Measurements from ENCODE around the gene SPEG. TPM values are rescaled to one million over a fixed set of nuclear protein-coding genes. Genes with fewer than 3 reads are reported as not detected.

The SPEG gene
- total RNA-seq, 1 donor from 2014 or later, result 71.2 TPM

- Mint-ChIP-seq H3K4me1 (ENCODE audit: low read depth, unreplicated experiment) (peaks cover 24% of the 10 kb centered on the region), H3K27ac (ENCODE audit: unreplicated experiment) (no peak overlapping the region), H3K27me3 (ENCODE audit: low read depth, unreplicated experiment) (no peaks in the 10 kb centered on the region), H3K9me3 (ENCODE audit: unreplicated experiment) (no peaks in the 10 kb centered on the region), H3K4me3 (ENCODE audit: unreplicated experiment) (peak overlapping the region; percentile 40), H3K36me3 (ENCODE audit: low read depth, unreplicated experiment) (peaks cover 24% of the 10 kb centered on the region)
- no peaks in the 10 kb centered on the region for H4K20me1 ChIP-seq (ENCODE audit: insufficient read depth, low read length)
- no peak overlapping the region for H3K4me3 ChIP-seq (ENCODE audit: insufficient read depth, low read depth, low read length)
- DNase-seq (ENCODE audit: low read depth), result peak; percentile 29
- H3K9me3 ChIP-seq (ENCODE audit: insufficient read depth, low read depth, low read length), result no peaks in the 10 kb centered on the region
- TF ChIP-seq EZH2 (IDR thresholded peaks at IDR 0.05; ENCODE audit: insufficient read depth, low read length) (no peak), CTCF (IDR thresholded peaks at IDR 0.05; ENCODE audit: insufficient read depth, low read depth, low read length) (no peak)
- H3K4me2 ChIP-seq (ENCODE audit: low read length), result peak overlapping the region; percentile 76
- peaks cover 10% of the 10 kb centered on the region for H3K79me2 ChIP-seq (ENCODE audit: insufficient read depth, low read length)
- H3K36me3 ChIP-seq (ENCODE audit: insufficient read depth, low read length), result peaks cover 5% of the 10 kb centered on the region
- no peak for FAIRE-seq
- H3K4me1 ChIP-seq (ENCODE audit: insufficient read depth, low read length), result peaks cover 30% of the 10 kb centered on the region
- H3K27ac ChIP-seq (ENCODE audit: low read depth, low read length), result no peak overlapping the region
- no peaks in the 10 kb centered on the region for H3K27me3 ChIP-seq (ENCODE audit: insufficient read depth, low read length)
- no peak overlapping the region for H2AFZ ChIP-seq (ENCODE audit: low read depth, low read length)
- peak overlapping the region; percentile 54 for H3K9ac ChIP-seq (ENCODE audit: low read length)
Observed at GRCh38 chr2:219461047-219461514, 26.4 kb downstream of the SPEG start.

GRCh38 chr2:219461669-219462068 is 27.0 kb downstream of the SPEG start:
- Mint-ChIP-seq H3K4me3 (ENCODE audit: unreplicated experiment) (no peak overlapping the region), H3K36me3 (ENCODE audit: low read depth, unreplicated experiment) (peaks cover 22% of the 10 kb centered on the region), H3K27me3 (ENCODE audit: low read depth, unreplicated experiment) (no peaks in the 10 kb centered on the region), H3K27ac (ENCODE audit: unreplicated experiment) (no peak overlapping the region), H3K4me1 (ENCODE audit: low read depth, unreplicated experiment) (peaks cover 25% of the 10 kb centered on the region), H3K9me3 (ENCODE audit: unreplicated experiment) (no peaks in the 10 kb centered on the region)
- no peak for DNase-seq (ENCODE audit: low read depth)
- Histone ChIP-seq H3K4me2 (ENCODE audit: low read length) (peak overlapping the region; percentile 76), H3K27ac (ENCODE audit: low read depth, low read length) (no peak overlapping the region), H2AFZ (ENCODE audit: low read depth, low read length) (no peak overlapping the region), H3K36me3 (ENCODE audit: insufficient read depth, low read length) (peaks cover 6% of the 10 kb centered on the region), H3K9ac (ENCODE audit: low read length) (peak overlapping the region; percentile 54), H3K27me3 (ENCODE audit: insufficient read depth, low read length) (no peaks in the 10 kb centered on the region), H4K20me1 (ENCODE audit: insufficient read depth, low read length) (no peaks in the 10 kb centered on the region), H3K79me2 (ENCODE audit: insufficient read depth, low read length) (peaks cover 10% of the 10 kb centered on the region), H3K9me3 (ENCODE audit: insufficient read depth, low read depth, low read length) (no peaks in the 10 kb centered on the region), H3K4me1 (ENCODE audit: insufficient read depth, low read length) (peaks cover 30% of the 10 kb centered on the region), H3K4me3 (ENCODE audit: insufficient read depth, low read depth, low read length) (no peak overlapping the region)
- no peak for TF ChIP-seq EZH2 (IDR thresholded peaks at IDR 0.05; ENCODE audit: insufficient read depth, low read length)
- no peak for TF ChIP-seq CTCF (IDR thresholded peaks at IDR 0.05; ENCODE audit: insufficient read depth, low read depth, low read length)
- FAIRE-seq, result no peak

- no peaks in the 10 kb centered on the region for H4K20me1 ChIP-seq (ENCODE audit: insufficient read depth, low read length)
- H3K4me2 ChIP-seq (ENCODE audit: low read length), result no peak overlapping the region
- H3K4me3 ChIP-seq (ENCODE audit: insufficient read depth, low read depth, low read length), result no peak overlapping the region
- H3K4me1 ChIP-seq (ENCODE audit: insufficient read depth, low read length), result peaks cover 30% of the 10 kb centered on the region
- no peaks in the 10 kb centered on the region for H3K27me3 ChIP-seq (ENCODE audit: insufficient read depth, low read length)
- peaks cover 28% of the 10 kb centered on the region for H3K4me1 Mint-ChIP-seq (ENCODE audit: low read depth, unreplicated experiment)
- no peak overlapping the region for H3K27ac ChIP-seq (ENCODE audit: low read depth, low read length)
- no peak overlapping the region for H3K27ac Mint-ChIP-seq (ENCODE audit: unreplicated experiment)
- peaks cover 22% of the 10 kb centered on the region for H3K36me3 Mint-ChIP-seq (ENCODE audit: low read depth, unreplicated experiment)
- peaks cover 8% of the 10 kb centered on the region for H3K36me3 ChIP-seq (ENCODE audit: insufficient read depth, low read length)
- no peak overlapping the region for H3K4me3 Mint-ChIP-seq (ENCODE audit: unreplicated experiment)
- DNase-seq (ENCODE audit: low read depth) (no peak), FAIRE-seq (no peak)
- H3K9me3 ChIP-seq (ENCODE audit: insufficient read depth, low read depth, low read length), result no peaks in the 10 kb centered on the region
- TF ChIP-seq CTCF (IDR thresholded peaks at IDR 0.05; ENCODE audit: insufficient read depth, low read depth, low read length) (no peak), EZH2 (IDR thresholded peaks at IDR 0.05; ENCODE audit: insufficient read depth, low read length) (no peak)
- no peaks in the 10 kb centered on the region for H3K9me3 Mint-ChIP-seq (ENCODE audit: unreplicated experiment)
- no peak overlapping the region for H3K9ac ChIP-seq (ENCODE audit: low read length)
- no peak overlapping the region for H2AFZ ChIP-seq (ENCODE audit: low read depth, low read length)
- H3K79me2 ChIP-seq (ENCODE audit: insufficient read depth, low read length), result peaks cover 10% of the 10 kb centered on the region
- no peaks in the 10 kb centered on the region for H3K27me3 Mint-ChIP-seq (ENCODE audit: low read depth, unreplicated experiment)
Observed at GRCh38 chr2:219462349-219462748, 27.7 kb downstream of the SPEG start.
